Liver (tissue), 9 donors: ENCODE data around the gene ERCC6. TPM values are rescaled to one million over a fixed set of nuclear protein-coding genes. Genes with fewer than 3 reads are reported as not detected.

Source experiments
- DNase-seq: peaks from one replicate; pipeline ENCODE4 v3.0.0-alpha.2; 2017; ENCODE audit warnings: low spot score
- H3K27ac ChIP-seq, 2 donors: one replicate each; pipeline ENCODE4 v1.7.0; 2013; ENCODE audit warnings: inconsistent platforms in 2 of 2, low read length in 2 of 2, control low read depth in 1 of 2, low read depth in 1 of 2, mild to moderate bottlenecking in 1 of 2
- H3K27me3 ChIP-seq, 4 donors: one replicate each; pipeline versions ENCODE4 v1.6.1 to v1.7.0; 2013; ENCODE audit warnings: low read length in 3 of 4, inconsistent platforms in 1 of 4, mild to moderate bottlenecking in 1 of 4, moderate library complexity in 1 of 4; ENCODE audit not compliant: control insufficient read depth in 4 of 4, insufficient read depth in 4 of 4
- H3K36me3 ChIP-seq, 4 donors: one replicate each; pipeline versions ENCODE4 v1.6.1 to v1.7.0; 2013; ENCODE audit warnings: low read length in 3 of 4, mild to moderate bottlenecking in 3 of 4, low read depth in 1 of 4, moderate library complexity in 1 of 4; ENCODE audit not compliant: control insufficient read depth in 4 of 4, insufficient read depth in 3 of 4
- H3K4me1 ChIP-seq, 4 donors: one replicate each; pipeline versions ENCODE4 v1.6.1 to v1.7.0; 2013; ENCODE audit warnings: low read length in 3 of 4, mild to moderate bottlenecking in 3 of 4, moderate library complexity in 1 of 4; ENCODE audit not compliant: control insufficient read depth in 4 of 4, insufficient read depth in 4 of 4
- H3K4me3 ChIP-seq, 3 donors: one replicate each; pipeline versions ENCODE4 v1.6.1 to v1.7.0; 2013; ENCODE audit warnings: low read length in 3 of 3, control low read depth in 1 of 3, low read depth in 1 of 3, mild to moderate bottlenecking in 1 of 3
- H3K9ac ChIP-seq, 2 donors: one replicate each; pipeline ENCODE4 v1.7.0; 2013; ENCODE audit warnings: low read length in 2 of 2, mild to moderate bottlenecking in 2 of 2, moderate library complexity in 2 of 2, control low read depth in 1 of 2, low read depth in 1 of 2
- H3K9me3 ChIP-seq, 4 donors: one replicate each; pipeline versions ENCODE4 v1.6.1 to v1.7.0; 2013; ENCODE audit warnings: low read length in 3 of 4; ENCODE audit not compliant: control insufficient read depth in 4 of 4
- ATF3 ChIP-seq: IDR thresholded peaks from 2 replicates; pipeline ENCODE4 v1.6.1; 2016; ENCODE audit warnings: antibody characterized with exemption
- CTCF ChIP-seq: fragments of 150-350 bp; IDR thresholded peaks from 2 replicates; pipeline ENCODE4 v1.5.1; 2017; ENCODE audit warnings: improper control_type of control experiment, low read depth, low read length; ENCODE audit not compliant: missing input control
- EGR1 ChIP-seq, 2 donors: IDR thresholded peaks; 2 replicates each; pipeline ENCODE4 v1.6.1; 2016 to 2018; ENCODE audit warnings: antibody characterized with exemption in 2 of 2, low read depth in 2 of 2
- FOXA1 ChIP-seq: IDR thresholded peaks from 2 replicates; pipeline ENCODE4 v1.6.1; 2016; ENCODE audit warnings: antibody characterized with exemption
- GABPA ChIP-seq, 2 donors: IDR thresholded peaks in 1 of 2; conservative IDR thresholded peaks in 1 of 2; 2 replicates each; pipeline ENCODE4 v1.6.1; 2016; ENCODE audit warnings: antibody characterized with exemption in 2 of 2, mild to moderate bottlenecking in 1 of 2, moderate library complexity in 1 of 2
- HNF4A ChIP-seq, 2 donors: conservative IDR thresholded peaks; 2 replicates each; pipeline ENCODE4 v1.6.1; 2016; ENCODE audit warnings: antibody characterized with exemption in 2 of 2, mild to moderate bottlenecking in 2 of 2
- JUND ChIP-seq, 2 donors: IDR thresholded peaks; 2 replicates each; pipeline ENCODE4 v1.6.1; 2016; ENCODE audit warnings: antibody characterized with exemption in 2 of 2
- MAX ChIP-seq: IDR thresholded peaks from 2 replicates; pipeline ENCODE4 v1.6.1; 2016; ENCODE audit warnings: antibody characterized with exemption
- NR2F2 ChIP-seq: IDR thresholded peaks from 2 replicates; pipeline ENCODE4 v1.6.1; 2016; ENCODE audit warnings: antibody characterized with exemption
- RAD21 ChIP-seq, 2 donors: IDR thresholded peaks; 2 replicates each; pipeline ENCODE4 v1.6.1; 2016; ENCODE audit warnings: antibody characterized with exemption in 2 of 2, mild to moderate bottlenecking in 2 of 2
- REST ChIP-seq: IDR thresholded peaks from 2 replicates; pipeline ENCODE4 v1.6.1; 2016; ENCODE audit warnings: antibody characterized with exemption, mild to moderate bottlenecking
- RXRA ChIP-seq, 2 donors: IDR thresholded peaks; 2 replicates each; pipeline ENCODE4 v1.6.1; 2017 to 2018; ENCODE audit warnings: antibody characterized with exemption in 2 of 2, mild to moderate bottlenecking in 1 of 2
- SP1 ChIP-seq: IDR thresholded peaks from 2 replicates; pipeline ENCODE4 v1.6.1; 2018; ENCODE audit warnings: antibody characterized with exemption, mild to moderate bottlenecking
- TAF1 ChIP-seq: conservative IDR thresholded peaks from 2 replicates; pipeline ENCODE4 v1.6.1; 2016; ENCODE audit warnings: antibody characterized with exemption, mild to moderate bottlenecking
- YY1 ChIP-seq: IDR thresholded peaks from 2 replicates; pipeline ENCODE4 v1.6.1; 2016; ENCODE audit warnings: antibody characterized with exemption, mild to moderate bottlenecking
- ZBTB33 ChIP-seq: IDR thresholded peaks from 2 replicates; pipeline ENCODE4 v1.6.1; 2016; ENCODE audit warnings: antibody characterized with exemption
- WGBS: extraction: QIAGEN DNeasy Blood & Tissue Kit; methylation state at CpG from one replicate; pipeline ENCODE4 v1.1.7; 2013; 5-methylcytosine and 5-hydroxymethylcytosine counted together
- polyA plus RNA-seq, 2 donors: library from polyadenylated mRNA; stranded (reverse) in 1 of 2; unstranded in 1 of 2; fragments of 200-250 nt in 1 of 2; fragments of >200 nt in 1 of 2; fragmentation: Nextera tagmentation in 1 of 2; extraction: Ambion mirVana in 1 of 2; gene quantifications; one replicate each; pipeline versions ENCODE4 v1.2.1 to v1.2.3, GENCODE V29; 2013 to 2015
- total RNA-seq, 2 donors: library from RNA; depleted of rRNA; stranded (reverse); fragments of >200 nt; gene quantifications; one replicate each; pipeline ENCODE4 v1.2.3, GENCODE V29; 2014
- donor health status: healthy.
- donor health status: healthy.
- donor health status: healthy.
- donor health status: healthy.
- donor health status: healthy.

Gene ERCC6
- total and polyA plus RNA-seq, 4 donors, result 2.3 to 17.1 (median 7.5) TPM

GRCh38 chr10:49587981-49588380 is 49.1 kb upstream of the ERCC6 start:
- Histone ChIP-seq H3K36me3 (no peaks in the 10 kb centered on the region), H3K9me3 (no peaks in the 10 kb centered on the region), H3K27ac (no peak overlapping the region), H3K9ac (no peak overlapping the region), H3K4me3 (no peak overlapping the region), H3K4me1 (no peaks in the 10 kb centered on the region), H3K27me3 (no peaks in the 10 kb centered on the region)
- TF ChIP-seq EGR1 (IDR thresholded peaks at IDR 0.05; ENCODE audit: low read depth in 2 of 2) (no peak), ATF3 (no peak), TAF1 (no peak), SP1 (no peak), MAX (no peak), CTCF (no peak), JUND (IDR thresholded peaks at IDR 0.05) (no peak)
- DNase-seq, result no peak
- 76% methylated on average over 4 of the region's 4 CpGs for WGBS

- Histone ChIP-seq H3K9ac (no peak overlapping the region), H3K36me3 (no peaks in the 10 kb centered on the region), H3K27ac (no peak overlapping the region), H3K9me3 (no peaks in the 10 kb centered on the region), H3K27me3 (no peaks in the 10 kb centered on the region), H3K4me1 (no peaks in the 10 kb centered on the region), H3K4me3 (no peak overlapping the region)
- TF ChIP-seq JUND (IDR thresholded peaks at IDR 0.05) (no peak), RXRA (IDR thresholded peaks at IDR 0.05) (no peak), ZBTB33 (no peak), YY1 (no peak)
- DNase-seq, result no peak
These were observed 46.5 kb upstream of the ERCC6 start for GRCh38 chr10:49585387-49585786.

- Histone ChIP-seq H3K27ac (no peak overlapping the region), H3K9ac (no peak overlapping the region), H3K36me3 (no peaks in the 10 kb centered on the region), H3K4me3 (no peak overlapping the region), H3K27me3 (no peaks in the 10 kb centered on the region), H3K4me1 (no peaks in the 10 kb centered on the region), H3K9me3 (no peaks in the 10 kb centered on the region)
- DNase-seq, result no peak
- TF ChIP-seq HNF4A (conservative IDR thresholded peaks at IDR 0.05) (no peak), ATF3 (no peak), RAD21 (IDR thresholded peaks at IDR 0.05) (no peak), MAX (no peak), GABPA (IDR thresholded peaks at IDR 0.05 in 1 of 2, conservative IDR thresholded peaks at IDR 0.05 in 1 of 2) (no peak), ZBTB33 (no peak), EGR1 (IDR thresholded peaks at IDR 0.05; ENCODE audit: low read depth in 2 of 2) (no peak), TAF1 (no peak), FOXA1 (no peak), NR2F2 (no peak), REST (no peak)
- 56% methylated on average over 2 of the region's 2 CpGs for WGBS
These were observed 40.7 kb upstream of the ERCC6 start for GRCh38 chr10:49579621-49580020.
